ENCODE measurements around the gene NBPF11.
"Not testable (repeated sequence)": the region's sequence is repeated elsewhere in the genome, so short reads cannot be mapped to it uniquely, and the experiment has no call there.

- TF ChIP-seq JUN (CRISPR knock-in tag; IDR thresholded peaks at IDR 0.05); CTCF (IDR thresholded peaks at IDR 0.05); MAX (CRISPR knock-in tag; IDR thresholded peaks at IDR 0.05); TEAD4 (CRISPR knock-in tag; IDR thresholded peaks at IDR 0.05); USF1 (CRISPR knock-in tag; IDR thresholded peaks at IDR 0.05); GABPB1 (CRISPR knock-in tag; IDR thresholded peaks at IDR 0.05); ARID4B (CRISPR knock-in tag; IDR thresholded peaks at IDR 0.05; ENCODE audit: borderline replicate concordance): not testable (repeated sequence)
These were observed 1.1 kb downstream of the NBPF11 start for GRCh38 chr1:148150945-148151344.
